DND-41 (cell line): Measurements from ENCODE around the gene WDR62.

ENCODE experiments used
- ATAC-seq: fragments of 200-7000 bp; cut with Tn5 transposase; 3 replicates; pipeline ENCODE4 v1.9.1; 2021; ENCODE audit warnings: low read depth; ENCODE audit not compliant: insufficient read depth
- DNase-seq: peaks from one replicate; pipeline ENCODE4 v3.0.0-alpha.2; 2020
- H2AFZ ChIP-seq: 2 replicates; pipeline ENCODE4 v1.6.0; 2012; ENCODE audit warnings: low read depth, low read length
- H3K27ac ChIP-seq: 2 replicates; pipeline ENCODE4 v1.5.1; 2012; ENCODE audit warnings: low read length, inconsistent platforms
- H3K27me3 ChIP-seq: fragments of 200-600 bp; sonication (generic); 2 replicates; pipeline ENCODE4 v1.6.0; 2012; ENCODE audit warnings: low read length, mild to moderate bottlenecking, inconsistent platforms; ENCODE audit not compliant: insufficient read depth, poor library complexity
- H3K36me3 ChIP-seq: 2 replicates; pipeline ENCODE4 v1.5.1; 2012; ENCODE audit warnings: low read length, inconsistent platforms; ENCODE audit not compliant: insufficient read depth
- H3K4me1 ChIP-seq: 2 replicates; pipeline ENCODE4 v1.5.1; 2012; ENCODE audit warnings: mild to moderate bottlenecking, low read length; ENCODE audit not compliant: insufficient read depth
- H3K4me2 ChIP-seq: 2 replicates; pipeline ENCODE4 v1.6.0; 2012; ENCODE audit warnings: mild to moderate bottlenecking, moderate library complexity, low read length, inconsistent platforms; ENCODE audit not compliant: insufficient read depth
- H3K4me3 ChIP-seq, 2 experiments: fragments of 200-600 bp in 1 of 2; shearing (Covaris generic) in 1 of 2; 2 replicates each; pipeline ENCODE4 v1.5.1; 2012 to 2016; ENCODE audit warnings: inconsistent platforms in 2 of 2, low read length in 2 of 2, mild to moderate bottlenecking in 2 of 2, low read depth in 1 of 2, moderate library complexity in 1 of 2
- H3K79me2 ChIP-seq: 2 replicates; pipeline ENCODE4 v1.6.0; 2012; ENCODE audit warnings: low read length, inconsistent platforms; ENCODE audit not compliant: insufficient read depth
- H3K9ac ChIP-seq: 2 replicates; pipeline ENCODE4 v1.6.0; 2012; ENCODE audit warnings: low read depth, mild to moderate bottlenecking, inconsistent platforms, low read length, moderate library complexity
- H3K9me3 ChIP-seq: 2 replicates; pipeline ENCODE4 v1.5.1; 2012; ENCODE audit warnings: low read length, moderate library complexity, mild to moderate bottlenecking, inconsistent platforms; ENCODE audit not compliant: insufficient read depth, severe bottlenecking
- H4K20me1 ChIP-seq: 2 replicates; pipeline ENCODE4 v1.6.0; 2012; ENCODE audit warnings: low read length; ENCODE audit not compliant: insufficient read depth
- CTCF ChIP-seq: IDR thresholded peaks from 2 replicates; pipeline ENCODE4 v1.5.1; 2012; ENCODE audit warnings: borderline replicate concordance, low read length, moderate library complexity, mild to moderate bottlenecking; ENCODE audit not compliant: poor library complexity, severe bottlenecking; ENCODE audit errors: extremely low read depth
- EZH2 ChIP-seq: IDR thresholded peaks from 3 replicates; pipeline ENCODE4 v1.6.1; 2012; ENCODE audit warnings: borderline replicate concordance, low read depth, mild to moderate bottlenecking, moderate library complexity, low read length, inconsistent platforms; ENCODE audit not compliant: severe bottlenecking

The WDR62 gene

GRCh38 chr19:36103842-36104552, 49.3 kb downstream of the WDR62 start:
- TF ChIP-seq EZH2 = no peak
- TF ChIP-seq CTCF = no peak
- Histone ChIP-seq H3K79me2 (no peaks in the 10 kb centered on the region), H2AFZ (no peak overlapping the region), H3K9ac (no peak overlapping the region), H3K27me3 (no peaks in the 10 kb centered on the region), H4K20me1 (peaks cover 34% of the 10 kb centered on the region), H3K27ac (no peak overlapping the region), H3K4me1 (no peaks in the 10 kb centered on the region), H3K36me3 (peaks cover 83% of the 10 kb centered on the region), H3K9me3 (no peaks in the 10 kb centered on the region), H3K4me3 (no peak overlapping the region), H3K4me2 (no peak overlapping the region)
- DNase-seq = no peak
- no peak for ATAC-seq

GRCh38 chr19:36106441-36106840, 51.7 kb downstream of the WDR62 start:
- Histone ChIP-seq H2AFZ (no peak overlapping the region), H3K4me2 (no peak overlapping the region), H3K79me2 (no peaks in the 10 kb centered on the region), H3K9me3 (no peaks in the 10 kb centered on the region), H3K27me3 (no peaks in the 10 kb centered on the region), H4K20me1 (peaks cover 25% of the 10 kb centered on the region), H3K4me1 (no peaks in the 10 kb centered on the region), H3K9ac (no peak overlapping the region), H3K36me3 (peaks cover 62% of the 10 kb centered on the region), H3K4me3 (no peak overlapping the region), H3K27ac (no peak overlapping the region)
- DNase-seq (no peak), ATAC-seq (no peak)
- no peak for TF ChIP-seq EZH2
- TF ChIP-seq CTCF = no peak

GRCh38 chr19:36106991-36107390, 52.3 kb downstream of the WDR62 start:
- no peak for DNase-seq
- Histone ChIP-seq H3K36me3 (peaks cover 58% of the 10 kb centered on the region), H3K9me3 (no peaks in the 10 kb centered on the region), H3K4me2 (no peak overlapping the region), H4K20me1 (peaks cover 25% of the 10 kb centered on the region), H3K4me3 (no peak overlapping the region), H3K27ac (no peak overlapping the region; the same call in 1 of the 2 replicates), H3K27me3 (no peaks in the 10 kb centered on the region), H3K79me2 (no peaks in the 10 kb centered on the region), H2AFZ (no peak overlapping the region), H3K4me1 (no peaks in the 10 kb centered on the region), H3K9ac (no peak overlapping the region)
- TF ChIP-seq CTCF (no peak), EZH2 (no peak)
- no peak; the same call in 2 of the 3 replicates for ATAC-seq
